Liver (tissue), 3 donors: ENCODE results near the gene ATP5MC2.

Experiments
- ATF3 ChIP-seq: IDR thresholded peaks from 2 replicates; pipeline ENCODE4 v1.6.1; 2016; ENCODE audit warnings: antibody characterized with exemption
- CTCF ChIP-seq: fragments of 150-350 bp; IDR thresholded peaks from 2 replicates; pipeline ENCODE4 v1.5.1; 2017; ENCODE audit warnings: improper control_type of control experiment, low read depth, low read length; ENCODE audit not compliant: missing input control
- TAF1 ChIP-seq: conservative IDR thresholded peaks from 2 replicates; pipeline ENCODE4 v1.6.1; 2016; ENCODE audit warnings: antibody characterized with exemption, mild to moderate bottlenecking
- ZBTB33 ChIP-seq: IDR thresholded peaks from 2 replicates; pipeline ENCODE4 v1.6.1; 2016; ENCODE audit warnings: antibody characterized with exemption
- donor health status: healthy.
- donor health status: healthy.

GRCh38 chr12:53720946-53721345 is 45.1 kb upstream of the ATP5MC2 start:
- TF ChIP-seq TAF1 (no peak), CTCF (no peak), ZBTB33 (no peak), ATF3 (no peak)
